Neural cell (in vitro differentiated cells): ENCODE data around the gene PARP8. TPM values are rescaled to one million over a fixed set of nuclear protein-coding genes. Genes with fewer than 3 reads are reported as not detected.

Experiments used
- H2AFZ ChIP-seq: fragments of 200-600, 300-800 bp; sonication (generic), shearing (Covaris generic); 2 replicates; pipeline ENCODE4 v1.6.0; 2014; ENCODE audit warnings: low read depth, mild to moderate bottlenecking, antibody characterized with exemption, low read length, moderate library complexity
- H3F3A ChIP-seq: fragments of 200-600 bp; shearing (Covaris generic); 2 replicates; pipeline ENCODE4 v1.6.1; 2016; ENCODE audit warnings: mild to moderate bottlenecking, moderate library complexity, mixed read lengths, antibody characterized with exemption, low read length; ENCODE audit not compliant: insufficient read depth, poor library complexity, severe bottlenecking
- H3K27ac ChIP-seq: fragments of 200-600, 300-800 bp; sonication (generic), shearing (Covaris generic); 2 replicates; pipeline ENCODE4 v1.5.1; 2014; ENCODE audit warnings: mild to moderate bottlenecking, low read length, moderate library complexity
- H3K27me3 ChIP-seq: fragments of 300-800, 200-600 bp; sonication (generic), shearing (Covaris generic); 2 replicates; pipeline ENCODE4 v1.6.0; 2014; ENCODE audit warnings: mild to moderate bottlenecking, low read depth, low read length, moderate library complexity; ENCODE audit not compliant: insufficient read depth
- H3K36me3 ChIP-seq: fragments of 300-800, 200-600 bp; sonication (generic), shearing (Covaris generic); 2 replicates; pipeline ENCODE4 v1.5.1; 2014; ENCODE audit warnings: mild to moderate bottlenecking, antibody characterized with exemption, low read length, moderate library complexity; ENCODE audit not compliant: insufficient read depth
- H3K4me2 ChIP-seq: fragments of 300-800, 200-600 bp; sonication (generic), shearing (Covaris generic); 2 replicates; pipeline ENCODE4 v1.6.0; 2014; ENCODE audit warnings: mild to moderate bottlenecking, low read length
- H3K4me3 ChIP-seq: fragments of 300-800, 200-600 bp; sonication (generic), shearing (Covaris generic); 2 replicates; pipeline ENCODE4 v1.5.1; 2014; ENCODE audit warnings: mild to moderate bottlenecking, low read length, moderate library complexity
- H3K79me2 ChIP-seq: fragments of 200-600 bp; shearing (Covaris generic); replicated peaks from 2 replicates; pipeline ENCODE4 v1.6.0; 2014; ENCODE audit warnings: mild to moderate bottlenecking, low read length, moderate library complexity; ENCODE audit not compliant: insufficient read depth
- H3K9ac ChIP-seq: fragments of 300-800, 200-600 bp; sonication (generic), shearing (Covaris generic); 2 replicates; pipeline ENCODE4 v1.6.1; 2016; ENCODE audit warnings: mild to moderate bottlenecking, low read length, mixed read lengths
- H3K9me2 ChIP-seq: fragments of 200-600 bp; shearing (Covaris generic); 2 replicates; pipeline ENCODE4 v1.6.1; 2016; ENCODE audit warnings: mild to moderate bottlenecking, low read length, mixed read lengths; ENCODE audit not compliant: insufficient read depth
- H3K9me3 ChIP-seq: fragments of 200-600, 300-800 bp; sonication (generic), shearing (Covaris generic); 2 replicates; pipeline ENCODE4 v1.6.1; 2016; ENCODE audit warnings: mild to moderate bottlenecking, mixed run types, low read length, moderate library complexity, mixed read lengths
- H4K20me1 ChIP-seq: fragments of 200-600 bp; shearing (Covaris generic); 2 replicates; pipeline ENCODE4 v1.6.1; 2016; ENCODE audit warnings: mild to moderate bottlenecking, mixed run types; ENCODE audit not compliant: insufficient read depth
- EP300 ChIP-seq: fragments of 450-650 bp; conservative IDR thresholded peaks from 2 replicates; pipeline ENCODE4 v1.6.1; 2014; ENCODE audit warnings: antibody characterized with exemption, mild to moderate bottlenecking, moderate library complexity; ENCODE audit not compliant: poor library complexity, severe bottlenecking
- EZH2 ChIP-seq: fragments of 200-600, 300-800 bp; shearing (Covaris generic), sonication (generic); IDR thresholded peaks from 2 replicates; pipeline ENCODE4 v1.6.1; 2014; ENCODE audit warnings: antibody characterized with exemption, low read length, borderline replicate concordance, mild to moderate bottlenecking; ENCODE audit not compliant: insufficient read depth, poor library complexity, severe bottlenecking
- MXI1 ChIP-seq: fragments of 450-650 bp; conservative IDR thresholded peaks from 2 replicates; pipeline ENCODE4 v1.6.1; 2014; ENCODE audit warnings: antibody characterized with exemption, mild to moderate bottlenecking; ENCODE audit not compliant: poor library complexity, severe bottlenecking
- POLR2AphosphoS5 ChIP-seq: IDR thresholded peaks from 2 replicates; pipeline ENCODE4 v1.6.1; 2012
- RAD21 ChIP-seq: fragments of 450-650 bp; conservative IDR thresholded peaks from 2 replicates; pipeline ENCODE4 v1.6.1; 2014; ENCODE audit warnings: antibody characterized with exemption, mild to moderate bottlenecking, moderate library complexity
- SMC3 ChIP-seq: fragments of 450-650 bp; conservative IDR thresholded peaks from 2 replicates; pipeline ENCODE4 v1.6.1; 2014; ENCODE audit warnings: antibody characterized with exemption, mild to moderate bottlenecking, moderate library complexity; ENCODE audit not compliant: poor library complexity
- TAF1 ChIP-seq: IDR thresholded peaks from 2 replicates; pipeline ENCODE4 v1.6.1; 2012; ENCODE audit warnings: low read depth
- polyA plus RNA-seq: library from polyadenylated mRNA; depleted of rRNA; stranded (reverse); fragments of >200 nt; gene quantifications from 2 replicates; pipeline ENCODE4 v1.2.3, GENCODE V29; 2014
- TF ChIP-seq, protein P1 (sequence below): IDR thresholded peaks from 2 replicates; pipeline ENCODE4 v1.6.1; 2012; ENCODE audit warnings: borderline replicate concordance
- TF ChIP-seq, protein P2 (sequence below): fragments of 450-650 bp; IDR thresholded peaks from 2 replicates; pipeline ENCODE4 v1.5.1; 2014; ENCODE audit warnings: antibody characterized with exemption, mild to moderate bottlenecking, moderate library complexity; ENCODE audit not compliant: poor library complexity, severe bottlenecking

PARP8 gene
- polyA plus RNA-seq, 1 donor from 2014 or later: 29.9 TPM

DNA sequence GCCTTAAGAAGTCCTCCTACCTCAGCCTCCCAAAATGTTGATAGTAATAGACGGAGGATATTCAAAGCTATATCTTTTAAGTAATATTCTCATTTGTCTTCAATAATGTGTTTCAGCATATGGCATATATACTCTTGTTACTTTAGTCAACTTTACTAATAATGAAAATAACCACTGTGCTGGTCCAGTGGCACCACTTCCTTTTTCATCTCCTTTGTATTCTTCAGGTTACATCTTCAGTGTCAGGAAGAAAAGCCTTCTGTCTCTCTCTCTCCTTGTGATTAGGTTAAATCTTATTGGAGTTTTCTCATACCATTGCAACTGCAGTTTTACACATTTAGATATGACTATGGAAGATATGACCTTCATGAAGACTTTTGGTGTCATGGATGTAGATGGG is 31.3 kb downstream of the PARP8 start:
- no peaks in the 10 kb centered on the region for H3K9me3 ChIP-seq
- no peak overlapping the region for H3K4me3 ChIP-seq
- no peaks in the 10 kb centered on the region for H3K79me2 ChIP-seq
- H3K9ac ChIP-seq: no peak overlapping the region
- no peak for TF ChIP-seq POLR2AphosphoS5
- TF ChIP-seq, protein P1, sequence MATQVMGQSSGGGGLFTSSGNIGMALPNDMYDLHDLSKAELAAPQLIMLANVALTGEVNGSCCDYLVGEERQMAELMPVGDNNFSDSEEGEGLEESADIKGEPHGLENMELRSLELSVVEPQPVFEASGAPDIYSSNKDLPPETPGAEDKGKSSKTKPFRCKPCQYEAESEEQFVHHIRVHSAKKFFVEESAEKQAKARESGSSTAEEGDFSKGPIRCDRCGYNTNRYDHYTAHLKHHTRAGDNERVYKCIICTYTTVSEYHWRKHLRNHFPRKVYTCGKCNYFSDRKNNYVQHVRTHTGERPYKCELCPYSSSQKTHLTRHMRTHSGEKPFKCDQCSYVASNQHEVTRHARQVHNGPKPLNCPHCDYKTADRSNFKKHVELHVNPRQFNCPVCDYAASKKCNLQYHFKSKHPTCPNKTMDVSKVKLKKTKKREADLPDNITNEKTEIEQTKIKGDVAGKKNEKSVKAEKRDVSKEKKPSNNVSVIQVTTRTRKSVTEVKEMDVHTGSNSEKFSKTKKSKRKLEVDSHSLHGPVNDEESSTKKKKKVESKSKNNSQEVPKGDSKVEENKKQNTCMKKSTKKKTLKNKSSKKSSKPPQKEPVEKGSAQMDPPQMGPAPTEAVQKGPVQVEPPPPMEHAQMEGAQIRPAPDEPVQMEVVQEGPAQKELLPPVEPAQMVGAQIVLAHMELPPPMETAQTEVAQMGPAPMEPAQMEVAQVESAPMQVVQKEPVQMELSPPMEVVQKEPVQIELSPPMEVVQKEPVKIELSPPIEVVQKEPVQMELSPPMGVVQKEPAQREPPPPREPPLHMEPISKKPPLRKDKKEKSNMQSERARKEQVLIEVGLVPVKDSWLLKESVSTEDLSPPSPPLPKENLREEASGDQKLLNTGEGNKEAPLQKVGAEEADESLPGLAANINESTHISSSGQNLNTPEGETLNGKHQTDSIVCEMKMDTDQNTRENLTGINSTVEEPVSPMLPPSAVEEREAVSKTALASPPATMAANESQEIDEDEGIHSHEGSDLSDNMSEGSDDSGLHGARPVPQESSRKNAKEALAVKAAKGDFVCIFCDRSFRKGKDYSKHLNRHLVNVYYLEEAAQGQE: no peak
- no peak for TF ChIP-seq SMC3
- TF ChIP-seq, protein P2, sequence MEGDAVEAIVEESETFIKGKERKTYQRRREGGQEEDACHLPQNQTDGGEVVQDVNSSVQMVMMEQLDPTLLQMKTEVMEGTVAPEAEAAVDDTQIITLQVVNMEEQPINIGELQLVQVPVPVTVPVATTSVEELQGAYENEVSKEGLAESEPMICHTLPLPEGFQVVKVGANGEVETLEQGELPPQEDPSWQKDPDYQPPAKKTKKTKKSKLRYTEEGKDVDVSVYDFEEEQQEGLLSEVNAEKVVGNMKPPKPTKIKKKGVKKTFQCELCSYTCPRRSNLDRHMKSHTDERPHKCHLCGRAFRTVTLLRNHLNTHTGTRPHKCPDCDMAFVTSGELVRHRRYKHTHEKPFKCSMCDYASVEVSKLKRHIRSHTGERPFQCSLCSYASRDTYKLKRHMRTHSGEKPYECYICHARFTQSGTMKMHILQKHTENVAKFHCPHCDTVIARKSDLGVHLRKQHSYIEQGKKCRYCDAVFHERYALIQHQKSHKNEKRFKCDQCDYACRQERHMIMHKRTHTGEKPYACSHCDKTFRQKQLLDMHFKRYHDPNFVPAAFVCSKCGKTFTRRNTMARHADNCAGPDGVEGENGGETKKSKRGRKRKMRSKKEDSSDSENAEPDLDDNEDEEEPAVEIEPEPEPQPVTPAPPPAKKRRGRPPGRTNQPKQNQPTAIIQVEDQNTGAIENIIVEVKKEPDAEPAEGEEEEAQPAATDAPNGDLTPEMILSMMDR: no peak
- no peak for TF ChIP-seq TAF1
- no peak for TF ChIP-seq MXI1
- TF ChIP-seq EP300: no peak
- TF ChIP-seq EZH2: no peak
- TF ChIP-seq RAD21: no peak
- no peaks in the 10 kb centered on the region for H3F3A ChIP-seq
- H3K27me3 ChIP-seq: no peaks in the 10 kb centered on the region
- no peak overlapping the region for H3K4me2 ChIP-seq
- H4K20me1 ChIP-seq: no peaks in the 10 kb centered on the region
- no peaks in the 10 kb centered on the region for H3K9me2 ChIP-seq
- H2AFZ ChIP-seq: no peak overlapping the region
- H3K36me3 ChIP-seq: no peaks in the 10 kb centered on the region
- H3K27ac ChIP-seq: no peak overlapping the region

DNA sequence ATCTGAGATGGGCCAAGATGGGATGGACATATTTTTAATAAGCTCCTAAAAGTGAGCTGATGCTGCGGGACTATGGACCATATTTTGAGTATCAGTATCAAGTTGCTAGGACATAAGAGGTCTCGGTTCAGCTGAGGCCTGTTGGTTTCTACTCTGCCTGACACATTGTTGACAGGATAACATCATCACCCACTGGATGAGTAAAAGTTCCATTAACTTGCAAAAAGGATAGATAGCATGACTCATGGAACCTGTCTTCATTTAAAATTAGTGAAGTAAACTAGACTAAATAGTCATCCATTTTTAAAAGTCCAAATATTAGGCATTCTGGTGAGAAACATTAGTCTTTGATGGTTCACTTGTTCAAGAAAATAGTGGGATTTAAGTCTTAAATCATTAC is 33.3 kb downstream of the PARP8 start:
- Histone ChIP-seq H2AFZ (no peak overlapping the region), H3K9ac (no peak overlapping the region), H3K36me3 (no peaks in the 10 kb centered on the region), H3K9me2 (no peaks in the 10 kb centered on the region), H3K4me3 (no peak overlapping the region), H3K27ac (no peak overlapping the region), H3K9me3 (no peaks in the 10 kb centered on the region), H3K79me2 (no peaks in the 10 kb centered on the region), H3K4me2 (no peak overlapping the region), H3F3A (no peaks in the 10 kb centered on the region), H3K27me3 (no peaks in the 10 kb centered on the region), H4K20me1 (no peaks in the 10 kb centered on the region)
- no peak for TF ChIP-seq TAF1
- no peak for TF ChIP-seq POLR2AphosphoS5
- TF ChIP-seq MXI1: no peak
- TF ChIP-seq, protein P2: no peak
- TF ChIP-seq, protein P1: no peak
- TF ChIP-seq RAD21: no peak
- no peak for TF ChIP-seq EP300
- no peak for TF ChIP-seq EZH2
- TF ChIP-seq SMC3: no peak
